Activated T-cell treated with anti-CD3 and anti-CD28 coated beads, Interleukin-2, amount 50 U/mL, for 4 hours (primary cell): ENCODE data around the gene SCCPDH. TPM values are rescaled to one million over a fixed set of nuclear protein-coding genes. Genes with fewer than 3 reads are reported as not detected.
"Not testable (repeated sequence)": the region's sequence is repeated elsewhere in the genome, so short reads cannot be mapped to it uniquely, and the experiment has no call there.

ENCODE experiments used
- ATAC-seq, 2 donors: fragments of 200-7000 bp; cut with Tn5 transposase; one replicate each; pipeline ENCODE4 v1.10.0; 2021
- DNase-seq: peaks from one replicate; pipeline ENCODE4 v3.0.0-alpha.2; 2020
- H3K27me3 Mint-ChIP-seq: one replicate; pipeline ENCODE4 v1.8.0; 2021; ENCODE audit warnings: low read depth, mixed read lengths
- H3K36me3 Mint-ChIP-seq: one replicate; pipeline ENCODE4 v1.8.0; 2022; ENCODE audit warnings: mixed read lengths; ENCODE audit not compliant: insufficient read depth
- H3K4me1 Mint-ChIP-seq: one replicate; pipeline ENCODE4 v1.8.0; 2021; ENCODE audit warnings: low read depth, mixed read lengths
- H3K4me3 Mint-ChIP-seq: one replicate; pipeline ENCODE4 v1.8.0; 2021; ENCODE audit warnings: mild to moderate bottlenecking, moderate library complexity, mixed read lengths
- H3K9me3 Mint-ChIP-seq: one replicate; pipeline ENCODE4 v1.8.0; 2021; ENCODE audit warnings: mixed read lengths
- total RNA-seq, 3 donors: library from RNA; stranded (reverse); gene quantifications; one replicate each; pipeline ENCODE4 v1.2.1, GENCODE V29; 2021

Gene SCCPDH
- total RNA-seq, 3 donors from 2014 or later: 17.6 to 27.0 (median 17.7) TPM

- Mint-ChIP-seq H3K36me3 (no peaks in the 10 kb centered on the region), H3K9me3 (no peaks in the 10 kb centered on the region)
Observed at GRCh38 chr1:246801241-246802020, 77.2 kb downstream of the SCCPDH start.

GRCh38 chr1:246803373-246803772, 79.2 kb downstream of the SCCPDH start:
- H3K4me3 Mint-ChIP-seq: no peak overlapping the region
- ATAC-seq (no peak), DNase-seq (no peak)
- H3K27me3 Mint-ChIP-seq: no peaks in the 10 kb centered on the region
- no peaks in the 10 kb centered on the region for H3K4me1 Mint-ChIP-seq
- H3K36me3 Mint-ChIP-seq: no peaks in the 10 kb centered on the region
- no peaks in the 10 kb centered on the region for H3K9me3 Mint-ChIP-seq

More at GRCh38 chr1:246801241-246802020, 77.2 kb downstream of the SCCPDH start:
- Mint-ChIP-seq H3K27me3 (no peaks in the 10 kb centered on the region), H3K4me3 (no peak overlapping the region), H3K4me1 (no peaks in the 10 kb centered on the region)
- ATAC-seq: no peak
- no peak for DNase-seq

GRCh38 chr1:246803883-246804282, 79.7 kb downstream of the SCCPDH start:
- no peaks in the 10 kb centered on the region for H3K4me1 Mint-ChIP-seq
- no peaks in the 10 kb centered on the region for H3K27me3 Mint-ChIP-seq
- H3K4me3 Mint-ChIP-seq: no peak overlapping the region
- ATAC-seq: no peak
- no peaks in the 10 kb centered on the region for H3K36me3 Mint-ChIP-seq
- DNase-seq: no peak
- H3K9me3 Mint-ChIP-seq: no peaks in the 10 kb centered on the region

- DNase-seq (no peak), ATAC-seq (no peak)
- H3K9me3 Mint-ChIP-seq: no peaks in the 10 kb centered on the region
- no peaks in the 10 kb centered on the region for H3K36me3 Mint-ChIP-seq
- no peaks in the 10 kb centered on the region for H3K4me1 Mint-ChIP-seq
- H3K4me3 Mint-ChIP-seq: no peak overlapping the region
- no peaks in the 10 kb centered on the region for H3K27me3 Mint-ChIP-seq
Observed at GRCh38 chr1:246805135-246805716, 81.0 kb downstream of the SCCPDH start.

- Mint-ChIP-seq H3K4me3 (no peak overlapping the region), H3K4me1 (no peaks in the 10 kb centered on the region), H3K36me3 (no peaks in the 10 kb centered on the region), H3K9me3 (no peaks in the 10 kb centered on the region), H3K27me3 (peaks cover 9% of the 10 kb centered on the region)
- ATAC-seq (no peak), DNase-seq (no peak)
Observed at GRCh38 chr1:246809473-246809872, 85.3 kb downstream of the SCCPDH start.

GRCh38 chr1:246811985-246812384, 87.8 kb downstream of the SCCPDH start:
- DNase-seq: no peak
- Mint-ChIP-seq H3K4me1 (no peaks in the 10 kb centered on the region), H3K9me3 (no peaks in the 10 kb centered on the region), H3K4me3 (no peak overlapping the region), H3K27me3 (peaks cover 16% of the 10 kb centered on the region), H3K36me3 (no peaks in the 10 kb centered on the region)
- ATAC-seq: no peak

- not testable (repeated sequence) for DNase-seq, ATAC-seq, H3K4me3 Mint-ChIP-seq, H3K36me3 Mint-ChIP-seq, H3K4me1 Mint-ChIP-seq, H3K9me3 Mint-ChIP-seq
- peaks cover 16% of the 10 kb centered on the region for H3K27me3 Mint-ChIP-seq
Observed at GRCh38 chr1:246813325-246813724, 89.1 kb downstream of the SCCPDH start.

- no peak for ATAC-seq
- no peak overlapping the region for H3K4me3 Mint-ChIP-seq
- no peak for DNase-seq
Observed at GRCh38 chr1:246814890-246815289, 90.7 kb downstream of the SCCPDH start.

GRCh38 chr1:246815693-246816270, 91.6 kb downstream of the SCCPDH start:
- no peak for DNase-seq
- no peak for ATAC-seq
- H3K4me1 Mint-ChIP-seq: no peaks in the 10 kb centered on the region
- H3K36me3 Mint-ChIP-seq: no peaks in the 10 kb centered on the region
- peaks cover 17% of the 10 kb centered on the region for H3K27me3 Mint-ChIP-seq
- no peak overlapping the region for H3K4me3 Mint-ChIP-seq
- H3K9me3 Mint-ChIP-seq: no peaks in the 10 kb centered on the region

More at GRCh38 chr1:246814890-246815289, 90.7 kb downstream of the SCCPDH start:
- Mint-ChIP-seq H3K9me3 (no peaks in the 10 kb centered on the region), H3K36me3 (no peaks in the 10 kb centered on the region), H3K4me1 (no peaks in the 10 kb centered on the region), H3K27me3 (peaks cover 16% of the 10 kb centered on the region)

Other genes starting within 250 kb of the SCCPDH start
- gene SMYD3, start 217.1 kb upstream of the SCCPDH start, total RNA-seq: 10 to 100 TPM; 10.7 to 13.0 (median 11.9) TPM
- gene TFB2M, start 158.1 kb upstream of the SCCPDH start, total RNA-seq: 10 to 100 TPM; 41.7 to 45.8 (median 42.8) TPM
- 10 to 100 TPM; 32.1 to 33.5 (median 32.3) TPM for gene CNST, start 158.0 kb upstream of the SCCPDH start, total RNA-seq
- 10 to 100 TPM; 49.4 to 55.4 (median 51.7) TPM for gene AHCTF1, start 207.5 kb downstream of the SCCPDH start, total RNA-seq